Measurements from ENCODE around the gene FBXW4.

Gene FBXW4

GRCh38 chr10:101566333-101567164, 128.4 kb downstream of the FBXW4 start:
- peak; percentile 54 for DNase-seq (ENCODE audit: low spot score)

GRCh38 chr10:101565936-101566332, 129.0 kb downstream of the FBXW4 start:
- DNase-seq (ENCODE audit: low spot score) = no peak

- DNase-seq (ENCODE audit: low spot score) = no peak
Measured at GRCh38 chr10:101565370-101565900, 129.5 kb downstream of the FBXW4 start.

GRCh38 chr10:101564490-101564991, 130.4 kb downstream of the FBXW4 start:
- no peak for DNase-seq (ENCODE audit: low spot score)

- DNase-seq (ENCODE audit: low spot score) = no peak
Measured at GRCh38 chr10:101563497-101564040, 131.4 kb downstream of the FBXW4 start.

- no peak for DNase-seq (ENCODE audit: low spot score)
Measured at GRCh38 chr10:101563007-101563406, 132.0 kb downstream of the FBXW4 start.

GRCh38 chr10:101562231-101562630, 132.7 kb downstream of the FBXW4 start:
- no peak for DNase-seq (ENCODE audit: low spot score)

GRCh38 chr10:101561068-101561915, 133.7 kb downstream of the FBXW4 start:
- DNase-seq (ENCODE audit: low spot score) = no peak
